Fibroblast of skin of back (primary cell): ENCODE data around the gene EIF2D.

Experiments
- DNase-seq: peaks from one replicate; pipeline ENCODE4 v3.0.0-alpha.2; 2013

Gene EIF2D

DNA sequence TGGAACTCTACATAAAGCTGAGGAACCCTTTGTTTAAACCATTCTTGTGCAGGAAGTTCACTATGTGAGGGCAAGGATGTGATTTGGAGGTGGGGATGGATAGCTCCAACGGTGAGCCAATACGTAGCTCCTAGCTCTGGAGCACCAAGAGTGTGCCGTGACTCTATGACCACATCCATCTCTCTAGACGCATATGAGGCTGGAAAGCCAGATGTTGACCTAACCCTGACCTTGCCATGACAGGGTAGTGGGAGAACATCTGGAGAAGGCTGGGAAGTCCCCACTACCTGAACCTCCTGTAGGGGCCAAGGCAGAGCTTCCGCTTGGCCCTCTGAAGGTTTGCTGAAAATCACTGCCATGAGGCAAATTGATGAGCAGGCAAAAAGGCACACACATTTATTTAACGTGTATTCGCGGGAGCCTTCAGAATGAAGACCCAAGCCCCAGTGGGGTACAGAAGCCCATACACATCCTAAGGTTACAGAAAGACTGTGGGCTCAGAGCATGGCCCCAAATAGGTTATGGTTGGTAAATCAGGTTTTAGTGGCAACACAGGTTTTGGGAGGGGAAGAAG lies 43.4 kb downstream of the EIF2D start:
- no peak for DNase-seq

DNA sequence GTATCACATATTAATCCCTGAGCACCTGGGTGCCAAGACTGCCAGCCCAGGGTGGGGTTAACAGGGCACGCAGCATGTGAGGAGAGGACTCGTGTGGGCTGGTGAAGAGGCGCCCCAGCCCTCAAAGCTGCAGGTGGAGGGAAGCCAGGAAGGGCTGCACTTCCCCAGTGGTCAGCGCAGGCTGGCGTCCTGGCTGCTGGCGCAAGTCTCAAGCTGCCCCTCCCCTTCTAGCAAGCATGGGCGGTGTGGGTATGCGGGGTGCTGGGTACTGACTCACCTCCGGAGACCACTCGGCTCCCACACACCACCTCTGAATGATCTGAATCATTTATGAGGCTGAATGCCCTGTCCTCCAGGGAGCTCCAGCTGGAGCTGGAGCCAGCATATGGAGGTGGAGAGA lies 44.0 kb downstream of the EIF2D start:
- no peak for DNase-seq

DNA sequence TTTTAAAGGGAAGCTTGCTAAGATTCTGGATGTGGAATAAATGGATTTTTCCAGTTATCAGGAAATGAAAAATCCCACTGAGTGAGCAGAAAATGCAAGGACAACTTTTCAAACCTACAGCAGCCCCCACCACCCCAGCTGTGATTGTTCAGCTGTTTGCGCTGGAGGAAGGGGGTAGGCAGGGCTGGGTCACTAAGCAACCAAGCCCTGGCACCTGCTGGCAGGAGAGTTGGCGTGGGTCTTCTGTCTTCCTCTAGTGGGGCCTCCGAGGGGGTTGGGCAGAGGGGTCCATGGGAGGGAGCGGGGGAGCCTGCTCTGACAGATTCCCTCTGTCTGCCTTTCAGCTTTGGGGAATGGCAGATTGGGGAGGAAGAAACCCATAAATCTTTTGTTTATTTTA lies 45.3 kb downstream of the EIF2D start:
- DNase-seq, result no peak

DNA sequence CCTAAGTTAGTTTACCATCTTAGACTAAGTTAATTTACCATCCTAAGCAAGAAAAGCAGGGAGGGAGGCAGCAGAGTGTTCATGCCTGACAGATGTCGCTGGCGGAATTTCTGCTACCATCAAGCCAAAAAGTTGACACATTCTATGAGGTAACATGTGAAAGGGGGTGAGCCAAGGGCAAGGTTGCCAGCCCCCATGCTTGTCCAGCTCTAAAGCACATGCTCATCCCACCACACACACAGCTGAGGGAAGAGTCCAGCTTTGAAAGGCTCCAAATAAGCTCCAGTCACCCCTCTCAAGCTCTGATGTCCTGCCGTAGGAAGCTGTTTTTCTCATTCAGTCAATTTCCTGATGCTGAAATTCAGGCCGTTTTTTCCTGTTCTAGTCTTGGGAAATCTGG lies 46.3 kb downstream of the EIF2D start:
- no peak for DNase-seq

DNA sequence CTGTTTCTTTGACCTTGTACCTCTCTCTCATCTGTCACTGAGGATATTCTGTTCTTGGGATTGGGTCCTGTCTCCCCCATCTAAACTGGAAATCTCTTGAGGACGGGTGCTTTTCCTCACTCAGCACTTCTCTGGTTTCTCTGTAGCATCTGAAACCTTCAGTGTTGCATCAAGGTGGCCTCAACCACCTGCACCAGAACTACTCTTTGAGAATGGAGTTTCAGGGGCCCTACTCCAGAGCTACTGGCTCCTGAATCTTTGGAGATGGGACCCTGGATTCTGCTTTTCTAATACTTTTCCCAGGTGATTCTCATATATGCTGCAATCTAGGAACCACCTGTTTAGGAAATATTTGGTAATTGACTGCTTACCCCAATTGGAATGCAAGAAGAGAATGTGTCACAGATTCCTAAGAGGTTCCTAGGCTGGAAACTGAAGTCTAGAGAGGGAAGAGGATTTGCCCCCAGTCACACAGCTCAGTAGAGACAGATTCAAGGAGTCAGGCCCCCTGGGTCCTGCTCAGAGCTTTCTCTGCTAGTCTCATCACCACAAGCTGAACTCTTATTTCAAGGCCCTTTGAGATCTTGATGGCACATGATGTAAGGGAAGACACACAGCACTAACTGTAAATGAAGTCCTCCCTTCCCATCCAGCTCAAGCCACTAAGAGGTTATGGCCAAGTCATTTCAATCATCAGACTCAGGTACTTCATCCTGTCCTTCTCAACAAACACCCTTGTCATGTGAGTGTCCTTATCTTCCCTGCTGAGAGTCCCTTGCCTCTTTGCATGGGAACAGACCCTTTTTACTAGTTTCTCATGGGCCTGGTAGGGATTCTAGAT lies 48.7 kb downstream of the EIF2D start:
- peak; percentile 6 for DNase-seq

DNA sequence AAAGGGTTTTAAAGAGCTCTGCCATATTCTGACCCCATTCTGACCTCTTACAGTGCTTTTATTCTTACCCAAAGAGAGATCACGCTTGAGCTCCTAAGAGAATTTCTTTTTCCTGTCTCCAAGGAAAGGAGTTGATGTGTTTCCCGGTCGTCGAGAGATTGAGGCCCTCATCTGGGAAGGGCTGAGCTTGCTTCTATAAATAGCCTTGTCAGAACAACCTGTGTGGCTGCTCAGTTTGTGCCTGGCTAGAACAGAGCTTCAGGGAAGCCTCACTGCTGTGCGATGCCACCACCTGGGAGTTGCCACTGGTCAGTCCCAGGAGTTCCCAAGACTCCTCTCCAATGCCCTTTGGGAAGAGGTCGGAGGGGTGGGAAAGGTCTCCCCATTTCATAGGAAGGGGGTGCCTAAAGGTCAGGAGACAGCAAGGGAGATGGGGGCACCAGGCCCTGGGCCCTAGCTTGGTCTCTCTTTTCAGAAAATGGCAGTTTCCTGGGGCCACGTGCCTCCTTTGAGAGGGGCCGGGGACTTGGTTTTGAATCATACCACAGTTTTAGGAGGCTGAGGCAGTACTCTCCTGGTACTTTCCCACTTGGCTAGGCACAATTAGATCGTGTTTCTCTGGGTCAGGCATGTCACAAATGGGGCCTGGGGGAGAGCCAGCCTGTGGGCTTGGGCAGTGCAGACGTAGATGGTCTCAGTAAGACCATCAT lies 52.1 kb downstream of the EIF2D start:
- DNase-seq, result no peak

DNA sequence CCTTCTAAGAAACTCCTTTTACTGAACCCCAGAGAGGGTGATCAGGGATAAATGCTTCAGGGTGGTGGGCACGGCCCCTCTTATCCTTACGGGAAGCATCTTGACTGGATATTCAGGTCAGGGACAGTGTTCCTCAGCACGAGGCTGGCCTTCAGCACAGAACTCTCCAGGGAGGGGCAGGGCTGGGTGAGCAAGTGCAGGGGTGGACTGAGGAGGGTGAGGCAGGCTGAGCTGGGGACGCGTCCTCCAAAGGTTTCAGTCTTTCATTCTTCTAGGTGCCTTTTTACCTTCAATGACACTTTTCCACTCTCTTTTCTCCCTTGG lies 52.6 kb downstream of the EIF2D start:
- no peak for DNase-seq

DNA sequence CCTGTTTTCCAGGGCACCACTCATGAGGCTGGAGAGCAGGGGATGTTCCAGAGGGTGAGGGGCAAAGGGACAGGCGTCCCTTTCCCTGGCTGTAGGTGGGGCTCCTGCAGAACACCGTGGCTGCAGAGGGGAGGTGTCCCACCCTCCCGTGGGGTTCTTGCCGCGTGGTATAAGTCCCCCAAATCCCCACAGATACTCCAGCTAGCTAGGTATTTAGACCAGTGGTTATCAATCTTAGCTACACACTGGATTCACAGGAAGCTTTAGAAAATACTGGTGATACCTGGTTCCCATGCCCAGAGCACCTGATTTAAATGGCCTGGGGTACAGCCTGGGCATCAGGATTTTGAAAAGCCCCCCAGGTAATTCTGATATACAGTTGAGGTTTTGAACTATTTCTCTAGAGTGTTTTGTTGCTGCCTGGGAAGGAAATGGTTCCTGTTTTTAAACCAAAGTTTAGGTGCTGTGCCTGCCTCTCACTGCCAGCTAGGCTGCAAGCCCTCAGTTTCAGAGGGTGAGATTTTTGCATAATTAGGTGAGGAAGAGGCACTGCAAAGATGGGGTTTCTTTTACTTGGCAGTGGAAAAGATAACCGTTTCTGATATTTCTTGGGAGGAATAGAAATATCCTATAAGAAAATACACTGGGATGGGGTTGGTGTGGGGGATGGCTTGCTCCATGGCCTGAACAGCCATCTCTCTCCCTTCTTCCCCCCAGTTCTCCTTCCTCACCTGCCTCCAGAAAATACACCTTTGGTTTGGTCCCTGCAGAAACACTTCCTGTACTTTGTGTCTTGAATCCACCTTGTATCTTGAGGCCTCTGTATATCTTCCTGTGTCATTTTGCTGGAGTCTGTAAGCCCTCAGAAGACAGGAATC lies 53.2 kb downstream of the EIF2D start:
- DNase-seq, result no peak

DNA sequence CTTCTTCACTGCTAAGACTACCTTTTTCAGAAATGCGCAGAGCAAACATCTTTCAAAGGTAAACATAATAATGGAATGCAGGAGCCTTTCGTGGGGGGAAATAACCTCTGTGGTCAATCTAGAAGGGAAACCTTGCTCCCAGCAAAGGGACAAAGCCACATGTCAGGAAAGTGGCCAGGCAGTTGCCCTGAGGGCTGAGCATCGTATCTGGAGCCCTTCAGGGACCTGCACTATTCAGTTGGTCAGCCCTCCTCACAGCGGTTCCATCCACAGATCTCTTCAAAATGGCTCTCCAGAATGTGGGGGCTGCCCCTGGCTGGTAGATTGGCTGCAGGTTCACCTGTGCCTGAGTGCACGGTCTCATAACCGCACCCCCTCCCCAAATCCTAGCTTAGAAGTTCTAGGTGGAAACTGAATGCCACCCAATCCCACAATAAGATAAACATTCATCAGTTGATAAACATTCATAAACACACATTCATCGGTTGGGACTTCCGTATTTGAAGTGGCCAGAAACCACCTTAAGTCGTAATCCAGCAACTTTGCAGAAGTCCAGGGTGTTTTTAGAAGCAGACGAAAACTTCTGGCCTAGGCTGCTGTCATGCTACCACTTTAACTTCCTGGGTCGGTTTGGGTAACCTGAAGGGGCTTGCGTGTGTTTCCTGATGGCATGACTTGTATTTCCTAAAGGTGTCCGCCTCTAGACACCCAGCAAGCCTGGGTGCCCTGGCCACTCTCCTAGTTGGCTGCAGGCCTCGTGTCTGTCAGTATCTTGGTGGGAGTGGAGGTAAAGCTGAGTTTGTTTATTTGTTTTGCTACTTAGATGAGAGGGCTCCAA lies 54.4 kb downstream of the EIF2D start:
- no peak for DNase-seq

DNA sequence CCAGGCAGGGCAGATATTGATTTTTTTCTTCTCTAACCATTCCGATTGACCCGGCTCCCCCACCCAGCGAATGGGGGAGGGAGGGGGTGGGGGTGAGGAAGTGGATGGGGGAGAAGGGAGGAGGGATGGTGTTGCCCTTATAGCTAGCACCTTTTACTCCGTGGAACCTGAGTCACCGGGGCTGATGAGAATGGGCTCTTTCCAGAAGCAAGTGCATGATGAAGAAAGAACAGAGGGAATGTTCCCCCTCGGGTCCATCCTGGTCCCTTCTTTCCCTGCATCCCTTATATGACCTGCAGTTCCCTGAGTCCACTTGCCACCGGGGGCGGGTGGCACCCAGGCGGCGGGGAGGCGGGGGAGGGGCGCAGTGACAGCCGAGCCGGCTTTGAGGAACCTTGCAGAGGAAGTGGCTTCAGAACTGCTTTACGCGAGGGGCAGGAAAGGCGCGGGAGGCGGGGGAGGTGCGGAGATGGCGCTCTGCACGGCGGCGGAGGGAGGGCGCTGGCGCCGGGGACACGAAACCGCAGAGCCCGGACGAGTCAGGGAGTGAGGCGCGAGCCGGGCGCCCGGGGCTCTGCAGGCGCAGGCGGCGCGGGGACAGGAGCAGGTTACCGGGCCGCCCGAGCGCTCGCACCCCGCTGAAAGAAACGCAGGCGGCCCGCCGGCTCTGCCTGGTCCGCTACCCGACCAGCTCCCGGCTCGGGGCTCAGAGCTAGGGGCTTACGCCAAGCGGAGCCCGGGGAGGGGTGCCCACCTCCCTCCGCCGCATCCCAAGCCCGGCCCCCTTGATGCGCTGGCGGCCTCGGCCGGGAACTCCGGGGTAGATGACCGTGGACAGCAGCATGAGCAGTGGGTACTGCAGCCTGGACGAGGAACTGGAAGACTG lies 55.3 kb downstream of the EIF2D start:
- DNase-seq, result peak; percentile 56

DNA sequence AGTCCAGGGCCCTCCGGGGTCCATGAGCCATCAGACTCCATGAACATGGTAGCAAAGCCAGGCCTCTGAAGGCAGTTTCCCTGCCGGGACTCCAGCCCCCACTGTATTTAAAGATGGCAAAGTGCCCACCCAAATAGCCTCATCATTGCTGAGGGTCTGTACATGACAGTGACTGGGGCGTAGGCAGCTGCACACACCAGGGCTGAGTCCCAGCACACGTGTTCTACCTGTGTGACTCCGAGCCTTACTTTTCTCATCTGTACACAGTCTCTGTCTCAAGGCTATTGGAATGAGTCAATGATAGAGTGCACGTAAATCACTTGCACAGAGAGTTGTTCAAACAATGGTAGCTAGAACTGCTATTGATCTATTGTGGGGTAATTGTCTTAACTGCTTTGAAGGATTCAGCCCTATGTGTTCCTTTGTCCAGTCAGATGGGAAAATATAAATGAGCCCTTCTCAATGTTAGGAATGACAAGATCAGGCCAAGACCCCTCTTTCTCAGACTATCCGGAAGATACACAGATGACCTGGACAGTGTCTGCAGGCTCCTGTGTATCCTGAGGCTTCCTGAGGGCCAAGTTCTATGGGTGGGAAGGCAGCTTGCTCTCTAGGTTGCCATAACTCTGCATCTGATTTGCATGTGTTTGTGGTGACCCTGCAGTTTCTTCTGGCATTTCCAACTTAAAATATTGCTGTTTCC lies 56.1 kb downstream of the EIF2D start:
- no peak for DNase-seq

DNA sequence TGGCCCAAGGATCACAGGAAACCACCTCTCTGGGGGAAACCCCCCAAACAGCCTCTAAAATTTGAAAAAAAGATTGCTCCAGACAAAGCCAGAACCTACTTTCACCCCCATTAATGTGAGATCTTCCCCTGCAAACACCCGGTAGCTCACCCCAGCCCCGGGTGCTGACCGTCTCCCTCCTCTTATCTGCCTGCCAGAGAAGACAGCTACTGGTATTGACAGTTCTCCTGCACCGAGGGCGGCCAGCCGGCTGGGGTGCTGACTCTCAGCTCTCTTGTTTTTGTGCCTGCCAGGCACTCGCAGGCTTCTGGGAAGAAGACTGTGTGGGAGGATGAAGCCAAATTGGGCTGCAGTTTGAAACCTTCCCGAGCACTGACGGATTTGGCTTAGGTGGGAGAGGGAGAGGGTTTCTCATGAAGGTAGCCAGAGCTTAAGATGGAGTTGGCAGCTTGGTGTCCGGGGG lies 56.8 kb downstream of the EIF2D start:
- no peak for DNase-seq

DNA sequence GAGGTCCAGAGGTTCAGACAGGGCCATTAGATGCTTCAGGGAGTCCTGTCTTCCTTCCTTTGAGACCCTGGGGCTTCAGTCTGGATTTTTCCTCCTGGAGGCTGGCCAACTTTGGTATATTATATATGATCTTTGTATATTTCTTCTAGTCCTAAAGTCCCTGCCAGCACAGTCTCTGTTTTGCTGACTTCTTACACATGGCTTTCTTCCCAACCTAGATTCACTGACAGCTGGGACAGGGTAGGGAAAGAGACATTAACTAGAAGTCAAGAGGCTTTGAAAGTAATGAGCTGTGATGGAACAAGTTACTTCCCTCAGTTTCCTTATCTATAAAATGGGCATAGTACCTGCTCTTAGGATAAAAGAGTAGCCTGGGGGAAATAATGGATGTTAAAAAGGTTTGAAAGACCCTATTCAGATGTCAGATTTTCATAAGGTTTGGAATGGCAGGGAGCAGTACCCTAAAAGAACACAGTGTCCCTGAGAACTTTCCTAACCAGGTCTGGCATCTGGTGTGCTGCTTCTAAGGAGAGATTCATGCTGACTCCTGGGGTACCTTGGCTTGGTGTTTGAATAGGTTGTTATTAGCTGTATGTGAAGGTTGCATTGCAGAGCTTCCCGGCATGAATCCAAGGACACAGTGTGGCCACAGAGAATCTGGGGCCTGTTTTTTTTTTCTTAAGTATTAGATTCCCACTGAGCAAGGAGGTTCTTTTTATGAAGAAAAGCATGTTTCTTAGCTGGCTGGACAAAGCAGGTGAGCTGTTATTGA lies 57.4 kb downstream of the EIF2D start:
- DNase-seq, result no peak

DNA sequence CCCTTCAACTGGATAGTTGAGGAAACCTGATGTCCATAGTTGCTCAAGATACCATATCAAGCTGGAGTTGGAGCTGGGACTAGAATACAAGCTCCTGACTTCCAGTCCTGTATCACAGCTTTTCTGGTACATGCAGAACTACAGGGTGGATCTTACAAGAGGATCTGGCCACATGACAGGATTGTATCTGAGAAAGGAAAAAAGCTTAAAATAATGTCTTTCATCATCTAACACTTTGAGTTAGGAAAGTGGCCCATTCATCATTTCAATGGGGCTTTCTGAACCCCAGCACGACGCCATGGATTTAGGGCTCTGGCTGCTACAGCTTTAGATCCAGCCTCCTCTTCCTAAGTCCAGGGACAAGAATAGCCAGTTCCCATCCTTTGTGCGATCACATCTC lies 58.1 kb downstream of the EIF2D start:
- DNase-seq, result no peak

DNA sequence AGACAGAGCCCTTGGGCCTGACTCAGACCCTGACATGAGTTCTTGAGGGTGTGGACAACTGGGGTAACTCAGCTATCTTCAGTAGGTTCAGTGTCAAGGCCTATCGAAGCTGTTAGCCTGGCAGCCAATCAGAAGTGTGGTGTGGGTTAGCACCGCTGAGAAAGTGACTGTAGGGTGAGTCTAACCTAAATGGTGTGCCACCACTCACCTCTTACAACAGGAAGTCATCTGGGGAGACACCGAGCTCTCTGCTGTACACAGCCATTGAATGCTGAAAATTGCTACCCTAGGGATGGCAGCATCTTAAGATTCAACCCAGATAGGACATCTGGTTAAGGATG lies 60.3 kb downstream of the EIF2D start:
- no peak for DNase-seq

DNA sequence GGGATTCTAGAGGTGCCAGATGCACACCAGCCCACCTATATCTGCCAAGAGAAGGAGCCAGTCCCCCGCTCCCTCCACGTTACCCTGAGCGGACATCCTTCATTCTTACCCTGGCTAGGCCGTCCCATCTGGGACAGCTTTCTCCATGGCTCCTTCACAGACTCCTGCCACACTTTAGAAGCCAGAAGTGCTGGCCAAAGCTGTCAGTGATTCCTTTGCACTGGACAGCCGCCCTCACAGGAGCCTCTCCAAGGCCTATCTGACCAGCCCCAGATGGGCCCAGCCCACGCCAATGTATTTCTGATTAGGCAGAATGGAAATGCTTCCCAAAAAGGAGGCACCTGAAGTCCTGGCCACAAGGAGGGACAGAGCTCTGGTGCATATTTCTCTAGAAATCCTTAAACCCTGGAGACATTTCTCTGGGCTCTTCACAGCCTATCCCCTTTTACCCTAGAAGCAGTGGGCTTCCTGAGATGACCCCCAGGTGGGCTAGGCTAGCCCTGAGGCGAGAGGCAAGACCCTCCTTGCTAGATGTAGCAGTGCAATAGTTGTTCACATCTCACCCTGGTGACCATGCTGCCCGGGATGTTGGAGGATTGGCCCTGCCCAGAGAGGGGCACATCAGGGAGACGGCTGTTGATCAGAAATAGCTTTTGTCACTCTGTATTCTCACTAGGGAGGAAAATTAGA lies 60.8 kb downstream of the EIF2D start:
- no peak for DNase-seq

DNA sequence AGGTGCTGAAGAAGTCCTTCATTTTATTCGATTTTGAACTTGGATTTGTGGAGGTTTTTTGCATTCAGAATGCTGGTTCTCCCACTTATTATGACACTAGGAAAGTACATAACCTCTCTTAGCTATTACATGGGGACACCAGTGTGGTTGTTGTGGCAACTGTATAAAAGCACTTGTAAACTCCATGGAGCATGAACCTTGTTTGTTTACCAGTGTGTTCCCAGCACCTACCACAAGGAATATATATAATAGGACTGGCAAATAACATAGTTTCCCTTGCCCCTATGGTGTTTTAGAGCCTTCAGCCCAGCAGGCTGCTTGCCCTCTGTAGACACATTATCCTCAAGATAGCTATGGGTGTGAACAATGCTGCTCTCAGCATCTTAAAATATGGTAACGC lies 61.8 kb downstream of the EIF2D start:
- DNase-seq, result no peak

DNA sequence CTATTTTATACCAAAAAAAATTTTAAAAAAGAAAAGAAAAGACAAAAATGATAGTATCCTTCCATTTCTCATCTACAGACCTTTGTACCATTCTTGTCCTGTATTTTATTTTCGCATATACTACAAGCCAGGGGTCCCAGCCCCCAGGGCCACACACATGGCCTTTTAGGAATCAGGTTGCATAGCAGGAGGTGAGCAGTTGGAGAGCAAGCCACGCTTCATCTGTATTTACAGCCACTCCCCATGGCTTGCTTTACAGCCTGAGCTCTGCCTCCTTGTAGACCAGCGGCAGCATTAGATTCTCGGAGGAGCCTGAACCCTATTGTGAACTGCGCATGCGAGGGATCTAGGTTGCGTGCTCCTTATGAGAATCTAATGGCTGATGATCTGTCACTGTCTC lies 65.2 kb downstream of the EIF2D start:
- no peak for DNase-seq

DNA sequence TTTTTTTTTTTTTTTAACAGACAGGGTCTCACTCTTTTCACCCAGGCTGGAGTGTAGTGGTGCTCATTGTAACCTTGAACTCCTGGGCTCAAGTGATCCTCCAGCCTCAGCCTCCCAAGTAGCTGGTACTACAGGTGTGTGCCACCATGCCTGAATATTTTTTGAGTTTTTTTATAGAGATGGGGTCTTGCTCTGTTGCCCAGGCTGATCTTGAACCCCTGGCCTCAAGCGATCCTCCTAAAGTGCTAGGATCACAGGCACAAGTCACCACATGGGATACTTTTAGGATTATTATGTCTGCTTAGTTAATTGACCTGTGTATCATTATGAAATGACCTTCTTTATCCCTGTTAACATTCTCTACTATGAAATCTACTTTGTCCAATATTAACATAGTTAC lies 66.9 kb downstream of the EIF2D start:
- DNase-seq, result no peak
